WTC11 (cell line): ENCODE results near the gene UGT2B10.

Experiments
- ETV6 ChIP-seq: sonication (generic); formaldehyde crosslinking; IDR thresholded peaks from 2 replicates; pipeline ENCODE4 v1.8.1; 2022; ENCODE audit warnings: mild to moderate bottlenecking, missing genetic modification reagents
- MXD4 ChIP-seq: fragments of 250-450 bp; sonication (Bioruptor Pico); IDR thresholded peaks from 2 replicates; pipeline ENCODE4 v1.8.0; 2021; ENCODE audit warnings: mild to moderate bottlenecking, moderate library complexity, borderline replicate concordance
- TF ChIP-seq, protein P1 (sequence below): fragments of 200-600 bp; IDR thresholded peaks from 2 replicates; pipeline ENCODE4 v1.8.0; 2022; ENCODE audit warnings: antibody characterized with exemption

- TF ChIP-seq, protein P1, sequence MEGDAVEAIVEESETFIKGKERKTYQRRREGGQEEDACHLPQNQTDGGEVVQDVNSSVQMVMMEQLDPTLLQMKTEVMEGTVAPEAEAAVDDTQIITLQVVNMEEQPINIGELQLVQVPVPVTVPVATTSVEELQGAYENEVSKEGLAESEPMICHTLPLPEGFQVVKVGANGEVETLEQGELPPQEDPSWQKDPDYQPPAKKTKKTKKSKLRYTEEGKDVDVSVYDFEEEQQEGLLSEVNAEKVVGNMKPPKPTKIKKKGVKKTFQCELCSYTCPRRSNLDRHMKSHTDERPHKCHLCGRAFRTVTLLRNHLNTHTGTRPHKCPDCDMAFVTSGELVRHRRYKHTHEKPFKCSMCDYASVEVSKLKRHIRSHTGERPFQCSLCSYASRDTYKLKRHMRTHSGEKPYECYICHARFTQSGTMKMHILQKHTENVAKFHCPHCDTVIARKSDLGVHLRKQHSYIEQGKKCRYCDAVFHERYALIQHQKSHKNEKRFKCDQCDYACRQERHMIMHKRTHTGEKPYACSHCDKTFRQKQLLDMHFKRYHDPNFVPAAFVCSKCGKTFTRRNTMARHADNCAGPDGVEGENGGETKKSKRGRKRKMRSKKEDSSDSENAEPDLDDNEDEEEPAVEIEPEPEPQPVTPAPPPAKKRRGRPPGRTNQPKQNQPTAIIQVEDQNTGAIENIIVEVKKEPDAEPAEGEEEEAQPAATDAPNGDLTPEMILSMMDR: no peak
- TF ChIP-seq MXD4 (CRISPR knock-in tag) (no peak), ETV6 (CRISPR knock-in tag) (no peak)
These were observed 15.8 kb downstream of the UGT2B10 start for GRCh38 chr4:68831642-68832041.
